Activated T-helper 2 cell treated with anti-CD3 and anti-CD28 coated beads, Interferon-gamma antibody, Interleukin-2, Interleukin-4, amounts not matched to agents 10 μg/mL and 5 μg/mL and 100 μg/mL, durations not matched to agents 14 hours and 24 hours and 36 hours (primary cell): ENCODE data around the gene FAM98B. TPM values are rescaled to one million over a fixed set of nuclear protein-coding genes. Genes with fewer than 3 reads are reported as not detected.

Source experiments
- DNase-seq: peaks from one replicate; pipeline ENCODE4 v3.0.0; 2021; ENCODE audit warnings: low spot score
- H3K27ac Mint-ChIP-seq: one replicate; pipeline ENCODE4 v1.8.0; 2021; ENCODE audit warnings: mixed read lengths
- H3K27me3 Mint-ChIP-seq: one replicate; pipeline ENCODE4 v1.8.0; 2021; ENCODE audit warnings: low read depth, mixed read lengths
- H3K36me3 Mint-ChIP-seq: one replicate; pipeline ENCODE4 v1.8.0; 2021; ENCODE audit warnings: low read depth, mixed read lengths
- H3K4me1 Mint-ChIP-seq: one replicate; pipeline ENCODE4 v1.8.0; 2021; ENCODE audit warnings: low read depth, mixed read lengths
- H3K4me3 Mint-ChIP-seq: one replicate; pipeline ENCODE4 v1.8.0; 2021; ENCODE audit warnings: low read depth, mild to moderate bottlenecking, moderate library complexity, mixed read lengths
- H3K9me3 Mint-ChIP-seq: one replicate; pipeline ENCODE4 v1.8.0; 2021; ENCODE audit warnings: mixed read lengths
- intact Hi-C: fragments of 100-400 bp; cut with micrococcal nuclease; formaldehyde crosslinking; loops from one replicate; pipeline ENCODE4 v1.15.1; 2023
- total RNA-seq: library from RNA; stranded (reverse); gene quantifications from 2 replicates; pipeline ENCODE4 v1.2.3, GENCODE V29; 2022

Gene FAM98B
- total RNA-seq, 1 donor from 2014 or later, result 53.9 TPM

DNA sequence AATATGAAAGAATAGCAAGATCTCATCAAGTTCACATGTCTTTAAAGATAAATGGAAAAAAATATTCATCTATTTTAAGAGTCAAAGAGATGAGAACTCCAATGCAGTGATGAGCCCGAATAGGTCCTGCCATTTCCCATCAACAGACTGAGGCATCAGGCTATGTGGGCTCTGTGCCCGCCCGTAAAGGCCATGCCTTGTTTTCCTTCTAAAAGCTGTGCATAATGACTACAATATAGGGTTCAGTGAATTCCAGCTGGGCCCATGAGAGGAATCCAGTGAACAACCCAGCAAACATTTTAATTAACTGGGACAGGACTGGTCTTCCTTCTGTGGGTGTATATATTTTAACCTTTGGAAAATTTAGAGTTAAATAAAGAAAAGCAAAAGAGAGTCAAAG, 66.1 kb downstream of the FAM98B start:
- Mint-ChIP-seq H3K36me3 (peaks cover 69% of the 10 kb centered on the region), H3K9me3 (no peaks in the 10 kb centered on the region), H3K4me3 (no peak overlapping the region), H3K27ac (peak overlapping the region; percentile 26), H3K27me3 (no peaks in the 10 kb centered on the region), H3K4me1 (peaks cover 43% of the 10 kb centered on the region)
- intact Hi-C loops, result no loop called here
- DNase-seq, result no peak

GRCh38 chr15:38521316-38521715, 67.4 kb downstream of the FAM98B start:
- intact Hi-C loops, result no loop called here
- Mint-ChIP-seq H3K9me3 (no peaks in the 10 kb centered on the region), H3K27me3 (no peaks in the 10 kb centered on the region), H3K36me3 (peaks cover 69% of the 10 kb centered on the region), H3K4me1 (peaks cover 52% of the 10 kb centered on the region), H3K4me3 (no peak overlapping the region), H3K27ac (peak overlapping the region; percentile 61)
- DNase-seq, result no peak

- intact Hi-C loops, result loop anchor here (2.0 kb wide), 1 partner anchor 18 kb away; no protein-coding TSS in a partner anchor
- Mint-ChIP-seq H3K4me1 (peaks cover 54% of the 10 kb centered on the region), H3K36me3 (peaks cover 71% of the 10 kb centered on the region), H3K4me3 (no peak overlapping the region), H3K27ac (peak overlapping the region; percentile 55), H3K27me3 (no peaks in the 10 kb centered on the region), H3K9me3 (no peaks in the 10 kb centered on the region)
- DNase-seq, result no peak
Measured at GRCh38 chr15:38522922-38523321, 69.0 kb downstream of the FAM98B start.

DNA sequence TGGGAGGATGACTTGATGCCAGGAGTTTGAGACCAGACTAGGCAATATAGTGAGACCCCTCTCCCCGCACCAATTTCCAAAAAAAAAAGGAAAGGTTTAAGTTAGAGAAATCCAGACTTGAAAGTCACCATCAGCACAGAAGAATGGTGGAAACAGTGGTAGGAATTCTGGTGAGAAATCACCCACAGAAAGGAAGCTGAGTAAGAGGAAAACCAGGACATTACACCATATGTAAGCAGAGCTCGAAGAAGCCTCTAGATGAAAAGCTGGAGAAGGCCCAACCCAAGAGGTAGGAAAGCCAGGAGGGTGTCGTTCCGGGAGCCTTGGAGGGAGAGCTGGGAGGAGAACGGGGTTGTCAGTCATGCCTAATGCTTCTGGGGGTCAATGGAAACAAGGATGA, 70.2 kb downstream of the FAM98B start:
- Mint-ChIP-seq H3K4me3 (no peak overlapping the region), H3K36me3 (peaks cover 73% of the 10 kb centered on the region), H3K9me3 (no peaks in the 10 kb centered on the region), H3K4me1 (peaks cover 63% of the 10 kb centered on the region), H3K27ac (peak overlapping the region; percentile 28), H3K27me3 (no peaks in the 10 kb centered on the region)
- no peak for DNase-seq
- intact Hi-C loops, result no loop called here

GRCh38 chr15:38525489-38525888, 71.6 kb downstream of the FAM98B start:
- DNase-seq, result no peak
- Mint-ChIP-seq H3K27ac (peak overlapping the region; percentile 50), H3K27me3 (no peaks in the 10 kb centered on the region), H3K36me3 (peaks cover 77% of the 10 kb centered on the region), H3K4me3 (no peak overlapping the region), H3K9me3 (no peaks in the 10 kb centered on the region), H3K4me1 (peaks cover 66% of the 10 kb centered on the region)
- intact Hi-C loops, result no loop called here

DNA sequence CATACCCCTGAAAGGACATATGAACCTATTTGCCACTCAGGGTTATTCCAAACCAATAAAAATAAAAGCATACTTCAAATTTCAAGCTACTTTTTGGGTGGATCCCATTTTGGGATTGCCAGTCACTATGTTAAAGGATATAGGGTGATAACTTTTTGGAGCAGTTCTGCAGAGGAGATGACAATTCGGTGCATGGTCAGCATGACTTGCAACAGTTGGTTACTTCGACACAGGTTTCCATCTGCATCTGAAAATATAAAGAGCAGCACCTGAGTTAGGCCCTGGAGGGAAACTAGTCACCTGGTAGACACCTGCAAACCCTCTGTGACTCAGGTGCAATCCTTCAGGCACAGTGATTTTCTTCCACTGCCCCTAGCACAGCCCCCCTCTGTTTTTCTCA, 72.2 kb downstream of the FAM98B start:
- Mint-ChIP-seq H3K9me3 (no peaks in the 10 kb centered on the region), H3K27ac (no peak overlapping the region), H3K4me3 (no peak overlapping the region), H3K27me3 (no peaks in the 10 kb centered on the region), H3K36me3 (peaks cover 83% of the 10 kb centered on the region), H3K4me1 (peaks cover 72% of the 10 kb centered on the region)
- DNase-seq, result no peak
- intact Hi-C loops, result no loop called here

- intact Hi-C loops, result loop anchor here (2.0 kb wide), 1 partner anchor 19 kb away; no protein-coding TSS in a partner anchor
- H3K27me3 Mint-ChIP-seq, result no peaks in the 10 kb centered on the region
- H3K4me1 Mint-ChIP-seq, result peaks cover 78% of the 10 kb centered on the region
- H3K4me3 Mint-ChIP-seq, result peak overlapping the region; percentile 7
- no peaks in the 10 kb centered on the region for H3K9me3 Mint-ChIP-seq
- H3K36me3 Mint-ChIP-seq, result peaks cover 89% of the 10 kb centered on the region
- no peak for DNase-seq
- H3K27ac Mint-ChIP-seq, result peak overlapping the region; percentile 89
Measured at GRCh38 chr15:38528294-38528693, 74.4 kb downstream of the FAM98B start.

- Mint-ChIP-seq H3K27ac (peak overlapping the region; percentile 82), H3K4me1 (peaks cover 86% of the 10 kb centered on the region), H3K9me3 (no peaks in the 10 kb centered on the region), H3K36me3 (peaks cover 93% of the 10 kb centered on the region), H3K4me3 (peak overlapping the region; percentile 23), H3K27me3 (no peaks in the 10 kb centered on the region)
- no peak for DNase-seq
- intact Hi-C loops, result loop anchor here (1.0 to 10.0 kb wide), 4 partner anchors 8 to 1095 kb away; no protein-coding TSS in a partner anchor
Measured at GRCh38 chr15:38530113-38530512, 76.2 kb downstream of the FAM98B start.

- H3K27me3 Mint-ChIP-seq, result no peaks in the 10 kb centered on the region
- peak overlapping the region; percentile 54 for H3K27ac Mint-ChIP-seq
- no peaks in the 10 kb centered on the region for H3K9me3 Mint-ChIP-seq
- no peak overlapping the region for H3K4me3 Mint-ChIP-seq
- DNase-seq, result no peak
- intact Hi-C loops, result loop anchor here (2.0 to 10.0 kb wide), 2 partner anchors 45 to 1093 kb away; no protein-coding TSS in a partner anchor
- peaks cover 93% of the 10 kb centered on the region for H3K36me3 Mint-ChIP-seq
- peaks cover 88% of the 10 kb centered on the region for H3K4me1 Mint-ChIP-seq
Measured at GRCh38 chr15:38531509-38531908, 77.6 kb downstream of the FAM98B start.

DNA sequence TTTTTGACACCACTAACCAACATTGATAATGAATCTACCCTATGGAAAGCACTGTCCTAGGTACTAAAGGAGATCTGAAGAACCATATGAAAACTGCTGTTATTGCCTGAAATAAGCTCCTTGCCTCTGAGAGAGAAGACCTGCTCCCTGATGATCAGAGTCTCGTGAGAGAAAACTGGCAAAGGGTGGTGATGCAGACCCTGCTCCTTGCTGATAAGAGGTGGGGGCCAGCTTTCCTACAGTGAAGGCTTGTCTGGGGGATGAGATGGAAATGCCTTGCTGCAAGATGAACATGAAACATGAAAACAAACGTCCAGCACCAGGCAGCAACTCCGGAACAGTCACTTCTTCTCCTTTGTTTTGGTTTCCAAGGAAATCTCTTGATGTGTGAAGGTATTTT, 78.8 kb downstream of the FAM98B start:
- intact Hi-C loops, result loop anchor here (10.0 kb wide), 1 partner anchor 1092 kb away; no protein-coding TSS in a partner anchor

DNA sequence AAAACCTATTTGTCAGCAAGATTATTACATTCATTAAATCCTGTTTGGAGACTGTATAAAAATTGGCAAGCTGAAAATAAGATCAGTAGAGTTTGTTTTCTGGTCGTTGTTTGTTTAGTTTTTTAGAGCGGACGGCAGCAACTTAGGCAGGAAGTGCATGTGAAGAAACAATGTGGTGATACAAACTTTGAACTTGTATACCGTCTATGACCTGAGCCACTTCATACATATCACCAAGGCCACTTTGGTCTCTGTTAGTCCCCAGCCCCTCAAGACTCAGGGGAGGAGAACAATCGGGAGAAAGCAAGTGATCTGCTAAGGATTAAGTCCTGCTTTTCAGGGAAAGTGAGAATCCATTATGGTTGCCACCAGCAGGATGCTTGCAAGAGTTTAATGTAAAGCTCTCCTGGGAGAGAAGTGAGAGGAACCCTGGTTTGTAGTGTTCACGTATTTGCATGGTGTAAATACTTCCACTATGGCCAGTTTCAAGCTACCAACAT, 79.5 kb downstream of the FAM98B start:
- no peak overlapping the region for H3K4me3 Mint-ChIP-seq

More for the DNA sequence above, 78.8 kb downstream of the FAM98B start:
- peaks cover 92% of the 10 kb centered on the region for H3K4me1 Mint-ChIP-seq
- peaks cover 96% of the 10 kb centered on the region for H3K36me3 Mint-ChIP-seq
- no peak for DNase-seq
- H3K27ac Mint-ChIP-seq, result peak overlapping the region; percentile 65
- H3K4me3 Mint-ChIP-seq, result no peak overlapping the region
- H3K27me3 Mint-ChIP-seq, result no peaks in the 10 kb centered on the region
- no peaks in the 10 kb centered on the region for H3K9me3 Mint-ChIP-seq

GRCh38 chr15:38533926-38534325, 80.0 kb downstream of the FAM98B start:
- peaks cover 93% of the 10 kb centered on the region for H3K4me1 Mint-ChIP-seq
- intact Hi-C loops, result loop anchor here (10.0 kb wide), 1 partner anchor 1091 kb away; no protein-coding TSS in a partner anchor
- H3K27ac Mint-ChIP-seq, result peak overlapping the region; percentile 65
- H3K27me3 Mint-ChIP-seq, result no peaks in the 10 kb centered on the region
- no peaks in the 10 kb centered on the region for H3K9me3 Mint-ChIP-seq
- H3K4me3 Mint-ChIP-seq, result no peak overlapping the region
- no peak for DNase-seq
- peaks cover 94% of the 10 kb centered on the region for H3K36me3 Mint-ChIP-seq

More for the DNA sequence above, 79.5 kb downstream of the FAM98B start:
- H3K4me1 Mint-ChIP-seq, result peaks cover 92% of the 10 kb centered on the region
- no peaks in the 10 kb centered on the region for H3K27me3 Mint-ChIP-seq
- intact Hi-C loops, result loop anchor here (10.0 kb wide), 1 partner anchor 1091 kb away; no protein-coding TSS in a partner anchor
- H3K36me3 Mint-ChIP-seq, result peaks cover 96% of the 10 kb centered on the region
- H3K27ac Mint-ChIP-seq, result peak overlapping the region; percentile 65
- no peak for DNase-seq
- no peaks in the 10 kb centered on the region for H3K9me3 Mint-ChIP-seq

DNA sequence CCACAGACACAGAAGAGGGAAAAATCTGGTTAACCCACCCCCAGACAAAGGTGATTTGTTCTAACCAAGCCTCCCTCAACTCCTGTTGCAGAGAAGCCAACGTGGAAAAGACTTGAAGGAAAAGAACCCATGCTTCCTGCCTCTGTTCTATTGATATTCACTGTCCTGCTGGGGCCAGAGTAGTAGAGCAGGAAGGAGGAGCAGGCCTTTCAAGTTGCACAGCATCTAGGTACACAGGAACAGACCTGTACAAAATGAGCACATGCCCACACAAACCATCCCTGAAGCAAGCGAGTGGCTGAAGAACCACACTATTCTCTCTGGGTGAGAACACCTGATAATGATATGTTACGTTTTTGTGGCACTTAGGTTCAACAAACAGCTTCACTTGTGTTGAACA, 80.8 kb downstream of the FAM98B start:
- no peaks in the 10 kb centered on the region for H3K9me3 Mint-ChIP-seq
- no peak overlapping the region for H3K4me3 Mint-ChIP-seq
- no peak for DNase-seq
- intact Hi-C loops, result loop anchor here (10.0 kb wide), 1 partner anchor 1090 kb away; no protein-coding TSS in a partner anchor
- H3K36me3 Mint-ChIP-seq, result peaks cover 87% of the 10 kb centered on the region
- H3K4me1 Mint-ChIP-seq, result peaks cover 92% of the 10 kb centered on the region
- H3K27me3 Mint-ChIP-seq, result no peaks in the 10 kb centered on the region
- H3K27ac Mint-ChIP-seq, result peak overlapping the region; percentile 78
